SU-DHL-6 (cell line): ENCODE measurements around the gene SEZ6.

ENCODE experiments used
- CTCF ChIP-seq: fragments of 200-600 bp; sonication (generic); IDR thresholded peaks from one replicate; pipeline ENCODE4 v1.5.1; 2017; ENCODE audit warnings: antibody characterized with exemption, mild to moderate bottlenecking, low read length, moderate library complexity; ENCODE audit not compliant: insufficient read depth, poor library complexity, severe bottlenecking
- EZH2phosphoT487 ChIP-seq: fragments of 200-600 bp; sonication (generic), shearing (Covaris generic); conservative IDR thresholded peaks from 2 replicates; pipeline ENCODE4 v1.6.1; 2018; ENCODE audit warnings: mild to moderate bottlenecking, antibody characterized with exemption, low read length, moderate library complexity, mixed read lengths

DNA sequence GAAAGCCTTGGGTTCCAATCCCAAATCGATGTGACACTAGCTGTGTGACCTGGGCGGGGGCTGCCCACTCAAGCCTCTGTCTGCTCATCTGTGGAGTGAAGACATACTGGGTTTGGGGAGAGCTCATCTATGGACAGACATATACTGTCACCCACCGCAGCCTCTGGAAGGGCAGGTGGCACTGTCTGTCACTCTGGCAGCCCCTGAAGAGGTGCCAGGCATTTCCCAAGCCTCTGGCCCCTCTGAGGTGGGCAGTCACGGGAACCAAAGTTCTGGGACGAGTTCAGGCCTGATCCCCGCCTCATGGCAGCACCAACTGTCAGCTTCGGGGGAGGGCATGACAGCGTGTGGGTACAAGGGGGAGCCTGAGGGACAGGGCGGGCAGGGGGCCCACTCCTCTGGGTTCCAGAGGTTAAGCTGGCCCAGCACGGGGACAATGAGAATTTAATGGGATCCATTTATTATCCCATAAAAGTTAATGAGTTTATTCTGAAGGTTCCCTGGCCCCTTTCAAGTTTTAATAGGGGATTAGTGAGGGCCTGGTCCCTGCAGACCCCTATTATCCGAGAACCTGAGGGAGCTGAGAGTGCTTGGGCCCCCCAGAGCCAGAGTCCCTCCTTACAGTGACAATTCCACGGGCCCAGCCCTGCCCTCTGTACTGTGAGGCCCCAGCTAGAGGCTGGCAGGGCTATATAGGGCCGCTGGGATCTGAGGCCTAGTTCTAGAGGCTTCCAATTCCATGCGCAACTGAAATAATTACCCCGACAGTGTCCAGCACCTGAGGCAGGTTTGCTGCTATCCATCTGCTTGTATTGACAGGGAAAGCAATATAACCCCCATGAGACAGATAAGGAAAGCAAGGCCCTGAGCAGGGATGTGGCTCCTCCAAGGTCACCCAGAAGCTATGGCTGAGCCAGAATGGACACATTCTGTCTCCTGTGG, 18.8 kb downstream of the SEZ6 start:
- TF ChIP-seq CTCF, result no peak
- TF ChIP-seq EZH2phosphoT487, result no peak
